Prostate gland (tissue), 2 donors: ENCODE data around the gene TBL1X.

Experiments used
- POLR2A ChIP-seq: fragments of 450-650 bp; IDR thresholded peaks from one replicate; pipeline ENCODE4 v1.6.1; 2016; ENCODE audit warnings: antibody characterized with exemption, mild to moderate bottlenecking
- POLR2AphosphoS5 ChIP-seq: sonication (generic); formaldehyde crosslinking; IDR thresholded peaks from one replicate; pipeline ENCODE4 v1.6.1; 2017; ENCODE audit warnings: antibody characterized with exemption
- TF ChIP-seq, protein P1 (sequence below), 4 experiments: fragments of 200-600 bp in 2 of 4; fragments of 450-650 bp in 2 of 4; sonication (generic) in 2 of 4; IDR thresholded peaks; 1 replicate in 3 of 4; 2 replicates in 1 of 4; pipeline ENCODE4 v1.5.1; 2016 to 2019; ENCODE audit warnings: antibody characterized with exemption in 4 of 4, mild to moderate bottlenecking in 2 of 4, moderate library complexity in 2 of 4

DNA sequence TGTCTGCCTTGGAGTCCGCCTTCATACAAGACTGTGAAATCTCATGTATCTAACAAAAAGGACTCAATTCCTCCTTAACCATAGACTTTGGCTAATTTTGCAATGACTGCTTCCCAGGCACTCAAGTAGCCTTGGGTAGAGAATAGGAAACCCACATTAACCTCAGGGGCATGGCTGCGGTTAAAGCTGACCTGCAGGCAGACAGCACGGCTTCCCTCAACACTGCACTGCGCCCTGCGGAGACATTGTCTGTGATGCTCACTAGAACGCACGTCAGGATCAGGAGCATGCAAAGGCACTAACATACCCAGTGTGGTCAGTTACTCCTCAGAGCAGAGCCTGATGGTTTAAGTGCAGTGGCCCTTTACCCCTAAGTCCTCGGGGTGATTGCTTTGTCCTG, 311.1 kb downstream of the TBL1X start:
- TF ChIP-seq, protein P1, sequence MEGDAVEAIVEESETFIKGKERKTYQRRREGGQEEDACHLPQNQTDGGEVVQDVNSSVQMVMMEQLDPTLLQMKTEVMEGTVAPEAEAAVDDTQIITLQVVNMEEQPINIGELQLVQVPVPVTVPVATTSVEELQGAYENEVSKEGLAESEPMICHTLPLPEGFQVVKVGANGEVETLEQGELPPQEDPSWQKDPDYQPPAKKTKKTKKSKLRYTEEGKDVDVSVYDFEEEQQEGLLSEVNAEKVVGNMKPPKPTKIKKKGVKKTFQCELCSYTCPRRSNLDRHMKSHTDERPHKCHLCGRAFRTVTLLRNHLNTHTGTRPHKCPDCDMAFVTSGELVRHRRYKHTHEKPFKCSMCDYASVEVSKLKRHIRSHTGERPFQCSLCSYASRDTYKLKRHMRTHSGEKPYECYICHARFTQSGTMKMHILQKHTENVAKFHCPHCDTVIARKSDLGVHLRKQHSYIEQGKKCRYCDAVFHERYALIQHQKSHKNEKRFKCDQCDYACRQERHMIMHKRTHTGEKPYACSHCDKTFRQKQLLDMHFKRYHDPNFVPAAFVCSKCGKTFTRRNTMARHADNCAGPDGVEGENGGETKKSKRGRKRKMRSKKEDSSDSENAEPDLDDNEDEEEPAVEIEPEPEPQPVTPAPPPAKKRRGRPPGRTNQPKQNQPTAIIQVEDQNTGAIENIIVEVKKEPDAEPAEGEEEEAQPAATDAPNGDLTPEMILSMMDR (IDR thresholded peaks at IDR 0.05) = no peak
- TF ChIP-seq POLR2A (no peak), POLR2AphosphoS5 (no peak)
